Suprapubic skin (tissue), 4 donors: ENCODE measurements around the gene ATP2C2.

Experiments used
- CTCF ChIP-seq, 2 donors: fragments of 200-600 bp in 1 of 2; fragments of 450-650 bp in 1 of 2; sonication (generic) in 1 of 2; IDR thresholded peaks; one replicate each; pipeline ENCODE4 v1.5.1; 2016 to 2019; ENCODE audit warnings: antibody characterized with exemption in 2 of 2, mild to moderate bottlenecking in 1 of 2, moderate library complexity in 1 of 2
- EP300 ChIP-seq: sonication (generic); formaldehyde crosslinking; IDR thresholded peaks from one replicate; pipeline ENCODE4 v1.6.1; 2017; ENCODE audit warnings: antibody characterized with exemption
- POLR2A ChIP-seq, 2 donors: fragments of 450-650 bp; IDR thresholded peaks; one replicate each; pipeline ENCODE4 v1.6.1; 2017; ENCODE audit warnings: antibody characterized with exemption in 2 of 2, mild to moderate bottlenecking in 2 of 2, moderate library complexity in 2 of 2
- POLR2AphosphoS5 ChIP-seq, 3 donors: sonication (generic); formaldehyde crosslinking; IDR thresholded peaks; one replicate each; pipeline ENCODE4 v1.6.1; 2017; ENCODE audit warnings: antibody characterized with exemption in 3 of 3

- TF ChIP-seq EP300 (no peak), POLR2A (IDR thresholded peaks at IDR 0.05) (no peak), CTCF (IDR thresholded peaks at IDR 0.05) (no peak), POLR2AphosphoS5 (IDR thresholded peaks at IDR 0.05) (no peak)
Measured at GRCh38 chr16:84454611-84455010, 86.3 kb downstream of the ATP2C2 start.
